ENCODE results near the gene COG3. TPM values are rescaled to one million over a fixed set of nuclear protein-coding genes. Genes with fewer than 3 reads are reported as not detected.

The COG3 gene
- total and polyA plus RNA-seq, 2 donors = 16.9 to 70.4 TPM

GRCh38 chr13:45534604-45535003 lies 69.9 kb downstream of the COG3 start:
- no peaks in the 10 kb centered on the region for H3K4me1 ChIP-seq (ENCODE audit: insufficient read depth)
- no peak overlapping the region for H3K27ac ChIP-seq (ENCODE audit: low read depth)
- no peak overlapping the region for H3K4me3 ChIP-seq (ENCODE audit: low read depth, low read length)
- 85% methylated on average over 9 of the region's 9 CpGs for WGBS
- no peak for DNase-seq (ENCODE audit: extremely low spot score)
- peaks cover 4% of the 10 kb centered on the region for H3K36me3 ChIP-seq (ENCODE audit: insufficient read depth)

- 99% methylated on average over 2 of the region's 2 CpGs for WGBS
- no peak overlapping the region for H3K4me3 ChIP-seq (ENCODE audit: low read depth, low read length)
- DNase-seq (ENCODE audit: extremely low spot score) = no peak
- H3K4me1 ChIP-seq (ENCODE audit: insufficient read depth) = no peaks in the 10 kb centered on the region
- peaks cover 2% of the 10 kb centered on the region for H3K36me3 ChIP-seq (ENCODE audit: insufficient read depth)
- no peak overlapping the region for H3K27ac ChIP-seq (ENCODE audit: low read depth)
Observed at GRCh38 chr13:45536224-45536623, 71.5 kb downstream of the COG3 start.

- WGBS = 69% methylated on average over 1 of the region's 1 CpG
- H3K36me3 ChIP-seq (ENCODE audit: insufficient read depth) = peaks cover 2% of the 10 kb centered on the region
- DNase-seq (ENCODE audit: extremely low spot score) = no peak
- no peaks in the 10 kb centered on the region for H3K4me1 ChIP-seq (ENCODE audit: insufficient read depth)
- H3K4me3 ChIP-seq (ENCODE audit: low read depth, low read length) = no peak overlapping the region
- H3K27ac ChIP-seq (ENCODE audit: low read depth) = no peak overlapping the region
Observed at GRCh38 chr13:45537516-45537915, 72.8 kb downstream of the COG3 start.

- 71% methylated on average over 2 of the region's 2 CpGs for WGBS
- H3K4me3 ChIP-seq (ENCODE audit: low read depth, low read length) = no peak overlapping the region
- peaks cover 2% of the 10 kb centered on the region for H3K36me3 ChIP-seq (ENCODE audit: insufficient read depth)
- H3K4me1 ChIP-seq (ENCODE audit: insufficient read depth) = no peaks in the 10 kb centered on the region
- no peak overlapping the region for H3K27ac ChIP-seq (ENCODE audit: low read depth)
- DNase-seq (ENCODE audit: extremely low spot score) = no peak
Observed at GRCh38 chr13:45538382-45538781, 73.6 kb downstream of the COG3 start.

GRCh38 chr13:45540195-45540594 lies 75.5 kb downstream of the COG3 start:
- Histone ChIP-seq H3K4me1 (ENCODE audit: insufficient read depth) (no peaks in the 10 kb centered on the region), H3K36me3 (ENCODE audit: insufficient read depth) (no peaks in the 10 kb centered on the region), H3K4me3 (ENCODE audit: low read depth, low read length) (no peak overlapping the region), H3K27ac (ENCODE audit: low read depth) (no peak overlapping the region)
- WGBS = 87% methylated on average over 6 of the region's 6 CpGs
- no peak for DNase-seq (ENCODE audit: extremely low spot score)

- Histone ChIP-seq H3K36me3 (ENCODE audit: insufficient read depth) (no peaks in the 10 kb centered on the region), H3K27ac (ENCODE audit: low read depth) (no peak overlapping the region), H3K4me3 (ENCODE audit: low read depth, low read length) (no peak overlapping the region), H3K4me1 (ENCODE audit: insufficient read depth) (no peaks in the 10 kb centered on the region)
- no peak for DNase-seq (ENCODE audit: extremely low spot score)
- WGBS = 89% methylated on average over 10 of the region's 10 CpGs
Observed at GRCh38 chr13:45540864-45541263, 76.1 kb downstream of the COG3 start.

- no peak overlapping the region for H3K4me3 ChIP-seq (ENCODE audit: low read depth, low read length)
- no peaks in the 10 kb centered on the region for H3K4me1 ChIP-seq (ENCODE audit: insufficient read depth)
- no peak overlapping the region for H3K27ac ChIP-seq (ENCODE audit: low read depth)
- DNase-seq (ENCODE audit: extremely low spot score) = no peak
- 91% methylated on average over 11 of the region's 11 CpGs for WGBS
- H3K36me3 ChIP-seq (ENCODE audit: insufficient read depth) = no peaks in the 10 kb centered on the region
Observed at GRCh38 chr13:45541806-45542205, 77.1 kb downstream of the COG3 start.

GRCh38 chr13:45542391-45542790 lies 77.7 kb downstream of the COG3 start:
- Histone ChIP-seq H3K36me3 (ENCODE audit: insufficient read depth) (no peaks in the 10 kb centered on the region), H3K4me1 (ENCODE audit: insufficient read depth) (no peaks in the 10 kb centered on the region), H3K4me3 (ENCODE audit: low read depth, low read length) (no peak overlapping the region), H3K27ac (ENCODE audit: low read depth) (no peak overlapping the region)
- WGBS = 83% methylated on average over 8 of the region's 8 CpGs
- no peak for DNase-seq (ENCODE audit: extremely low spot score)

- H3K4me3 ChIP-seq (ENCODE audit: low read depth, low read length) = no peak overlapping the region
- H3K36me3 ChIP-seq (ENCODE audit: insufficient read depth) = no peaks in the 10 kb centered on the region
- no peaks in the 10 kb centered on the region for H3K4me1 ChIP-seq (ENCODE audit: insufficient read depth)
- 88% methylated on average over 5 of the region's 5 CpGs for WGBS
- no peak overlapping the region for H3K27ac ChIP-seq (ENCODE audit: low read depth)
- no peak for DNase-seq (ENCODE audit: extremely low spot score)
Observed at GRCh38 chr13:45542878-45543277, 78.1 kb downstream of the COG3 start.

GRCh38 chr13:45544520-45544919 lies 79.8 kb downstream of the COG3 start:
- WGBS = 91% methylated on average over 2 of the region's 2 CpGs
- DNase-seq (ENCODE audit: extremely low spot score) = no peak
- no peaks in the 10 kb centered on the region for H3K4me1 ChIP-seq (ENCODE audit: insufficient read depth)
- no peaks in the 10 kb centered on the region for H3K36me3 ChIP-seq (ENCODE audit: insufficient read depth)
- H3K4me3 ChIP-seq (ENCODE audit: low read depth, low read length) = no peak overlapping the region
- H3K27ac ChIP-seq (ENCODE audit: low read depth) = no peak overlapping the region

GRCh38 chr13:45545686-45546409 lies 81.1 kb downstream of the COG3 start:
- Histone ChIP-seq H3K4me3 (ENCODE audit: low read depth, low read length) (no peak overlapping the region), H3K27ac (ENCODE audit: low read depth) (no peak overlapping the region), H3K4me1 (ENCODE audit: insufficient read depth) (no peaks in the 10 kb centered on the region), H3K36me3 (ENCODE audit: insufficient read depth) (no peaks in the 10 kb centered on the region)
- WGBS = 69% methylated on average over 6 of the region's 6 CpGs
- no peak for DNase-seq (ENCODE audit: extremely low spot score)

- no peaks in the 10 kb centered on the region for H3K36me3 ChIP-seq (ENCODE audit: insufficient read depth)
- no peak overlapping the region for H3K27ac ChIP-seq (ENCODE audit: low read depth)
- no peaks in the 10 kb centered on the region for H3K4me1 ChIP-seq (ENCODE audit: insufficient read depth)
- WGBS = 70% methylated on average over 8 of the region's 8 CpGs
- H3K4me3 ChIP-seq (ENCODE audit: low read depth, low read length) = no peak overlapping the region
- DNase-seq (ENCODE audit: extremely low spot score) = no peak
Observed at GRCh38 chr13:45546410-45546765, 81.6 kb downstream of the COG3 start.

GRCh38 chr13:45548281-45548680 lies 83.5 kb downstream of the COG3 start:
- Histone ChIP-seq H3K36me3 (ENCODE audit: insufficient read depth) (no peaks in the 10 kb centered on the region), H3K27ac (ENCODE audit: low read depth) (no peak overlapping the region), H3K4me1 (ENCODE audit: insufficient read depth) (no peaks in the 10 kb centered on the region), H3K4me3 (ENCODE audit: low read depth, low read length) (no peak overlapping the region)
- DNase-seq (ENCODE audit: extremely low spot score) = no peak
- WGBS = 53% methylated on average over 6 of the region's 6 CpGs

- DNase-seq (ENCODE audit: extremely low spot score) = no peak
Observed at GRCh38 chr13:45554604-45555109, 89.9 kb downstream of the COG3 start.

More at GRCh38 chr13:45554604-45555109, 89.9 kb downstream of the COG3 start:
- Histone ChIP-seq H3K4me1 (ENCODE audit: insufficient read depth) (no peaks in the 10 kb centered on the region), H3K4me3 (ENCODE audit: low read depth, low read length) (no peak overlapping the region), H3K27ac (ENCODE audit: low read depth) (no peak overlapping the region), H3K36me3 (ENCODE audit: insufficient read depth) (no peaks in the 10 kb centered on the region)
- WGBS = 87% methylated on average over 4 of the region's 4 CpGs
